Heart left ventricle (tissue), 16 donors: ENCODE results near the gene PCBP3. TPM values are rescaled to one million over a fixed set of nuclear protein-coding genes. Genes with fewer than 3 reads are reported as not detected.

Source experiments
- ATAC-seq, 4 donors: fragments of 200-7000 bp; cut with Tn5 transposase; one replicate each; pipeline ENCODE4 v1.9.1; 2020 to 2022; ENCODE audit warnings: moderate library complexity in 4 of 4, mild to moderate bottlenecking in 3 of 4, moderate number of reproducible peaks in 1 of 4
- DNase-seq, 5 donors: peaks; one replicate each; pipeline ENCODE4 v3.0.0-alpha.2; 2020
- H3K27ac ChIP-seq, 12 donors: fragments of 200-600 bp; sonication (generic) in 4 of 12; one replicate each; pipeline versions ENCODE4 v1.5.0 to v1.8.0; 2016 to 2022; ENCODE audit warnings: mild to moderate bottlenecking in 2 of 12
- H3K27me3 ChIP-seq, 9 donors: fragments of 200-600 bp; sonication (generic) in 2 of 9; one replicate each; pipeline versions ENCODE4 v1.5.1 to v1.8.0; 2016 to 2022; ENCODE audit warnings: mild to moderate bottlenecking in 3 of 9
- H3K36me3 ChIP-seq, 9 donors: fragments of 200-600 bp; sonication (generic) in 2 of 9; one replicate each; pipeline versions ENCODE4 v1.5.0 to v1.8.0; 2018 to 2022; ENCODE audit warnings: mild to moderate bottlenecking in 2 of 9
- H3K4me1 ChIP-seq, 12 donors: fragments of 200-600 bp; sonication (generic) in 4 of 12; one replicate each; pipeline versions ENCODE4 v1.5.0 to v1.8.0; 2016 to 2022; ENCODE audit warnings: mild to moderate bottlenecking in 3 of 12
- H3K4me3 ChIP-seq, 12 donors: fragments of 200-600 bp; sonication (generic) in 4 of 12; one replicate each; pipeline versions ENCODE4 v1.5.0 to v1.8.0; 2017 to 2022; ENCODE audit warnings: mild to moderate bottlenecking in 9 of 12, moderate library complexity in 4 of 12
- H3K9me3 ChIP-seq, 12 donors: fragments of 200-600 bp; sonication (generic) in 4 of 12; one replicate each; pipeline versions ENCODE4 v1.5.0 to v1.8.0; 2016 to 2022; ENCODE audit warnings: mild to moderate bottlenecking in 1 of 12
- CTCF ChIP-seq, 12 donors: fragments of 200-600 bp; sonication (generic) in 4 of 12; IDR thresholded peaks; one replicate each; pipeline versions ENCODE4 v1.5.0 to v1.8.0; 2018 to 2022; ENCODE audit warnings: antibody characterized with exemption in 12 of 12, mild to moderate bottlenecking in 5 of 12
- POLR2A ChIP-seq, 2 donors: fragments of 450-650 bp; IDR thresholded peaks; one replicate each; pipeline ENCODE4 v1.6.1; 2017; ENCODE audit warnings: antibody characterized with exemption in 2 of 2, mild to moderate bottlenecking in 2 of 2, moderate library complexity in 2 of 2
- WGBS, 4 donors: extraction: QIAGEN DNeasy Blood & Tissue Kit in 2 of 4; methylation state at CpG; one replicate each; pipeline versions ENCODE4 v1.1.5 to v1.1.7; 2013 to 2018; 5-methylcytosine and 5-hydroxymethylcytosine counted together
- intact Hi-C, 10 donors: fragments of 100-400 bp; cut with DNase I; formaldehyde crosslinking; loops; one replicate each; pipeline versions ENCODE4 v1.11.1 to v1.14.2; 2022
- polyA plus RNA-seq, 2 donors: library from polyadenylated mRNA; stranded (reverse); fragments of 200-250 nt; gene quantifications; one replicate each; pipeline ENCODE4 v1.2.3, GENCODE V29; 2013
- total RNA-seq, 9 donors: library from RNA; depleted of rRNA in 2 of 9; stranded (reverse); fragments of >200 nt in 2 of 9; fragmentation: NEBNext Ultra II Directional in 3 of 9; extraction: Animal tissue kit (Norgen Biotek cat#: 25700) in 3 of 9; gene quantifications; one replicate each; pipeline versions ENCODE4 v1.1.0 to v1.2.4, GENCODE V29; 2016 to 2023
- donor health status: ischemic (EF 13 %, LVEDD 7.1; RV severe dilation, severe dysfunction).
- donor health status: healthy with polysubstance abuse.
- donor health status: DM: no; HTN: yes; CAD: no.
- donor health status: DM: no; HTN: no; CAD: no.
- donor health status: ischemic (EF 25% LVEDD 6.9; RV normal size, moderate dysfunction).
- donor health status: ischemic (EF 25% LVEDD 5.7; RV mildly dilated, moderate dysfunction).
- donor health status: healthy.
- donor health status: DM: yes; HTN: yes; CAD: no.
- donor health status: ischemic (EF 35%, LVEDD 5.7; RV mildly dilated, moderate dysfunction).
- donor health status: nonischemic (EF 11% LVEDD 7.7; RV severe dilation, severe dysfunction).
- donor health status: DM: yes; HTN: yes; CAD: no.
- donor health status: PGD.
- donor health status: ischemic (EF 29% LVEDD 5.4; RV normal size, mild dysfunction).
- donor health status: nonischemic (EF 23%, LVEDD 6.1; RV moderate dilation, normal function).

PCBP3 gene
- total and polyA plus RNA-seq, 11 donors, result 0.72 to 11.4 (median 2.5) TPM; not detected in 1

GRCh38 chr21:45636459-45636858, 7.1 kb upstream of the PCBP3 start:
- H3K36me3 ChIP-seq, result no peaks in the 10 kb centered on the region
- no peak overlapping the region for H3K4me3 ChIP-seq
- intact Hi-C loops, result no loop called here
- TF ChIP-seq POLR2A (IDR thresholded peaks at IDR 0.05), result no peak
- no peak for TF ChIP-seq CTCF (IDR thresholded peaks at IDR 0.05)
- no peaks in the 10 kb centered on the region for H3K9me3 ChIP-seq
- H3K27ac ChIP-seq, result no peak overlapping the region
- DNase-seq (no peak), ATAC-seq (no peak)
- peaks cover 0 to 16% (median 0%) of the 10 kb centered on the region in 12 donors for H3K4me1 ChIP-seq
- 86 to 96% (median 94%) methylated on average over 3 of the region's 3 CpGs for WGBS, 4 donors
- H3K27me3 ChIP-seq, result peaks cover 0 to under 1% (median 0%) of the 10 kb centered on the region in 9 donors

- H3K27me3 ChIP-seq, result peaks cover 0 to 7% (median 0%) of the 10 kb centered on the region in 9 donors
- DNase-seq, result no peak
- H3K9me3 ChIP-seq, result no peaks in the 10 kb centered on the region
- no peak overlapping the region for H3K4me3 ChIP-seq
- intact Hi-C loops, result no loop called here
- no peak for ATAC-seq
- TF ChIP-seq POLR2A (IDR thresholded peaks at IDR 0.05) (no peak), CTCF (IDR thresholded peaks at IDR 0.05) (no peak)
- peaks cover 0 to 17% (median 0%) of the 10 kb centered on the region in 12 donors for H3K4me1 ChIP-seq
- no peak overlapping the region for H3K27ac ChIP-seq
- WGBS, 4 donors, result 67 to 82% (median 80%) methylated on average over 6 to 31 of the region's 33 CpGs
- no peaks in the 10 kb centered on the region for H3K36me3 ChIP-seq
Observed at GRCh38 chr21:45636951-45637646, 6.4 kb upstream of the PCBP3 start.

- WGBS, 4 donors, result 71 to 82% (median 75%) methylated on average over 5 to 13 of the region's 13 CpGs
- intact Hi-C loops, result no loop called here
- no peak for TF ChIP-seq POLR2A (IDR thresholded peaks at IDR 0.05)
- no peak for TF ChIP-seq CTCF (IDR thresholded peaks at IDR 0.05)
- DNase-seq, result no peak
- H3K4me1 ChIP-seq, result peaks cover 0 to 17% (median 0%) of the 10 kb centered on the region in 12 donors
- H3K27ac ChIP-seq, result no peak overlapping the region
- H3K4me3 ChIP-seq, result no peak overlapping the region
- ATAC-seq, result no peak
- no peaks in the 10 kb centered on the region for H3K9me3 ChIP-seq
- no peaks in the 10 kb centered on the region for H3K36me3 ChIP-seq
- H3K27me3 ChIP-seq, result peaks cover 0 to 10% (median 0%) of the 10 kb centered on the region in 9 donors
Observed at GRCh38 chr21:45637883-45638282, 5.6 kb upstream of the PCBP3 start.

GRCh38 chr21:45638707-45639106, 4.8 kb upstream of the PCBP3 start:
- intact Hi-C loops, result no loop called here
- TF ChIP-seq POLR2A (IDR thresholded peaks at IDR 0.05) (no peak), CTCF (IDR thresholded peaks at IDR 0.05) (no peak)
- 25 to 35% (median 32%) methylated on average over 8 of the region's 8 CpGs for WGBS, 4 donors

More at GRCh38 chr21:45638707-45639106, 4.8 kb upstream of the PCBP3 start:
- DNase-seq (no peak), ATAC-seq (no peak)
- no peaks in the 10 kb centered on the region for H3K9me3 ChIP-seq
- H3K4me1 ChIP-seq, result peaks cover 0 to 17% (median 0%) of the 10 kb centered on the region in 12 donors
- no peaks in the 10 kb centered on the region for H3K36me3 ChIP-seq
- no peak overlapping the region for H3K4me3 ChIP-seq
- H3K27me3 ChIP-seq, result peaks cover 0 to 10% (median 0%) of the 10 kb centered on the region in 9 donors
- no peak overlapping the region for H3K27ac ChIP-seq
